NCI-H2227 (cell line): Measurements from ENCODE around the gene PATJ.
"Not testable (repeated sequence)": the region's sequence is repeated elsewhere in the genome, so short reads cannot be mapped to it uniquely, and the experiment has no call there.

Experiments used
- DNase-seq: peaks from one replicate; lab custom pipeline; 2025; ENCODE audit not compliant: unreplicated experiment; lab: John Stamatoyannopoulos, UW

PATJ gene

GRCh38 chr1:61746813-61747212 is 4.5 kb downstream of the PATJ start:
- DNase-seq = no peak

GRCh38 chr1:61748566-61748965 is 6.3 kb downstream of the PATJ start:
- DNase-seq = peak; percentile 18

- DNase-seq = no peak
Measured at GRCh38 chr1:61749574-61749973, 7.3 kb downstream of the PATJ start.

GRCh38 chr1:61752921-61753389 is 10.7 kb downstream of the PATJ start:
- DNase-seq = no peak

GRCh38 chr1:61753998-61754508 is 11.8 kb downstream of the PATJ start:
- DNase-seq = no peak

- no peak for DNase-seq
Measured at GRCh38 chr1:61754545-61754944, 12.3 kb downstream of the PATJ start.

- no peak for DNase-seq
Measured at GRCh38 chr1:61756773-61757172, 14.5 kb downstream of the PATJ start.

GRCh38 chr1:61757950-61758349 is 15.7 kb downstream of the PATJ start:
- no peak for DNase-seq

DNA sequence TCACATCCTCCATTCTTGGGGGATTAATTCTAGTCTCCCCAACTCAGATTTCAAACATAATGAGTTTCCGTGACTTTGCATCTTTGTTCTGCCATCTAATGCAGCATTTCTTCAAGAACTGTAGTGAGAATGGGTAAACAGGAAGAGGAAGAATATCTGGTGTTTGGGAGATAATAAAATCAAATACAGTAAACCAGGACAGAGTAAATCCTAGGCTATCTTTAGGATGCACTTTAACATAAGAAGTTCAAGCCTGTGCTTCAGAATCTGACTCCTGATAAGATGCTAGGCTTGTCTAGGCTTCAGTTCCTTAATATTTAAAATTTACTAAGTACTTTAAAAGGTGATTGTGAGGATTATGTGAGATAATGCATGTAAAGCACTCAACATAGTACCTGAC is 27.9 kb downstream of the PATJ start:
- no peak for DNase-seq

DNA sequence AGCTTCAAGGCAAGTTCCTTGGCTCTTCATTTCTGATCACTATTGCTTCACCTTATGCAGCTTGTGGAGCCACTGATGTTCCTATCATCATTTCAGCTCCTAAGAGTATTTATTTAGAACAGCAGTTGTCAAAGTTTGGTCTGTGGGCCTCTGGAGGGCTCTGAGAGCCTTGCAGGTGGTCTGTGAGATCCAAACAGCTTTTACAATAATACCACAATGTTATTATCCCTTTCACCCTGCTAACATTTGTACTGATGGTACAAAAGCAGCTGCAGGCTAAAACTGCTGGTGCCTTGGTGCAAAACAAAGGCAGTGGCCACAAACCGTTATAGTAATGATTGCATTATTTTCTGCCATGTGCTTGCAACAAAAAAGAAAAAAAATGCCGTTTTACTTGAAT is 33.8 kb downstream of the PATJ start:
- DNase-seq = peak; percentile 30

DNA sequence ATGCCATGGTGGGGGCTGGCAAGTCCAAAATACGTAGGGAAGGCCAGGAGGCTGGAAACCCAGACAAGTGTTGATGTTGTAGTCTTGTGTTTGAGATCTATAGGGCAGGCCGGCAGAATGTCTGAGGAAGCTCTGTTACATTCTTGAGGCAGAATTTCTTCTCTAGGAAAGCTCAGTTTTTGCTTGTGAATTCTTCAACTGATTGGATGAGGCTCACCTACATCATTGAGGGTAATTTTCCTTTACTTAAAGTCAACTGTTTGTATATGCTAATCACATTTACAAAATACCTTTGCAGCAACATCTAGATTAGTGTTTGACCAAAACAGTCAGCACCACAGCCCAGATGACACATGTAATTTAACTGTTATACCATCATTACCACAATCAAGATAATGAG is 37.0 kb downstream of the PATJ start:
- no peak for DNase-seq

DNA sequence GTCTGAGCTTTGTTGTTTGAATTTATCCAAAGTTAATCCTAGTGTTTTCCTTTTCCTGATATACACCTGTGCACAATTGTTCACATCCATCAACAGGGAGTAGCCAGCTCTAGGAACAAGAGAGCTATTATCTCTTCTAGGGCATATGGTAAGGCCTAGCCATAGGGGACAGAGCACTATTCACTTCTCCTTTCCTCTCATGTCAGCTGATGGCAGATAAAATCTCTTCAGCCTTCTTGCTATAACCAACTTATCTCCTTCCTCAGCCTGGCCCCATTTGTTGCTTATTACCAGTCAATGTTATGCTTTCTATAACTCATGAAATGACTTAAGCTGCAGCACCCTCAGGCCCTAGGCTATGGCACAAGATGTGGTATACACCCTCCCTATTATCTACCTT is 38.9 kb downstream of the PATJ start:
- no peak for DNase-seq

GRCh38 chr1:61782771-61783170 is 40.5 kb downstream of the PATJ start:
- no peak for DNase-seq

- no peak for DNase-seq
Measured at GRCh38 chr1:61784726-61785125, 42.4 kb downstream of the PATJ start.

DNA sequence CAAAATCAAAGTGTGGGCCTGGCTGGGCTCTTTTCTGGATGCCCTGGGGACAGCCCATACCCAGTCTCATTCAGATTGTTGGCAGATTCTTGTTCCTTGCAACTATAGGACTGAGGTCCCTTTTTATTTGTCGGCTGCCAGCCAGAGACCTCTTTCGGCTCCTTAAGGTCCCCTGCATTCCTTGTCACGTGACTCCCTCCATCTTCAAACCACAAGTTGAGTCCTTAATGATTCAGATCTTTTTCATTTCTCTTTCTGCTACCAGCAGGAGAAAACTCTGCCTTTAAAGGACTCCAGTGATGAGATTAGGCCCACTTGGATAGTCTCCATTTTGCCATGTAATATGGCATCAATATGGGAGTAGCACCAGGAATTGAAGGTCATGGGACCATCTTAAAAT is 48.6 kb downstream of the PATJ start:
- DNase-seq = no peak

DNA sequence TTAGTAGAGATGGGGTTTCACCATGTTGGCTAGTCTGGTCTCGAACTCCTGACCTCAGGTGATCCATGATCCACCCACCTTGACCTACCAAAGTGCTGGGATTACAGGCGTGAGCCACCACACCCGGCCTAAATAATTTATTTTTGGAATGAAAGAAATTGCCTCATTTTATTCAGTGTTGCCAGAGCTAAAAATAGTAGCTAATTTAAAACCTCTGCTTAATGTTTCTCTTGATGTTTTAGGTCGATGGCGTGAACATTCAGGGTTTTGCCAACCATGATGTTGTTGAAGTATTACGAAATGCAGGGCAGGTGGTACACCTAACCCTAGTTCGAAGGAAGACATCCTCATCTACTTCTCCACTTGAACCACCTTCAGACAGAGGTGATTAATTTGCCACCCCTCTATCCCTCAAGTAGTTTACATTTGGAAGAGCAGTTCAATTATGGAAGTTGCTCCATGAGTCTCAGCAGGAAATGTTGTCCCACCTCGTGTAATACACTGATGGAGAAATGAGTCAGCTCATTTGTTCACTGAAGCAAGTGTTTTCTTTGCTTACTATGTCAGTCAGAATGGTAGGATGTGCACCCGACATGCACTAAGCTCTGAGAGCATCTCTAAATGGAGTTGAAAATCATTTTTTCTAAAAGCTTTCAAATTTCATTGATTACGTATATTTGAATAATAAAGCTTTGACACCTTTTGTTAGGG is 54.9 kb downstream of the PATJ start:
- DNase-seq = no peak

GRCh38 chr1:61801047-61801446 is 58.8 kb downstream of the PATJ start:
- DNase-seq = not testable (repeated sequence)

GRCh38 chr1:61807606-61808140 is 65.4 kb downstream of the PATJ start:
- DNase-seq = no peak

DNA sequence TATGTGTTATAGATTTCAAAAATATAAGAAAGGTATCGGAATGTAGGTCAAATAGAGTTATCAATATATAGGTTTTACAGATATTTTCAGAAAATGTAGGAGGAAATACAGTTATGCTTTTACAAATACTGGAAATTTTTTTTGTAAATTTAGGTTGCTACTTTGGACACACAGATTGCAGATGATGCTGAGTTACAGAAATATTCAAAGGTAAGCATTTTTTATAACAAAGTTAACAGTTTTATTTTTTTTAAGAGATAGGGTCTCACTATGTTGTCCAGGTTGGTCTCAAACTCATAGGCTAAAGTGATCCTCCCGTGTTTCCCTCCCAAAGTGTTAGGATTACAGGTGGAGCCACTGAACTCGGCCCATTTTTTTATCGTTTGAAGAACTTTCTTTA is 66.0 kb downstream of the PATJ start:
- no peak for DNase-seq

DNA sequence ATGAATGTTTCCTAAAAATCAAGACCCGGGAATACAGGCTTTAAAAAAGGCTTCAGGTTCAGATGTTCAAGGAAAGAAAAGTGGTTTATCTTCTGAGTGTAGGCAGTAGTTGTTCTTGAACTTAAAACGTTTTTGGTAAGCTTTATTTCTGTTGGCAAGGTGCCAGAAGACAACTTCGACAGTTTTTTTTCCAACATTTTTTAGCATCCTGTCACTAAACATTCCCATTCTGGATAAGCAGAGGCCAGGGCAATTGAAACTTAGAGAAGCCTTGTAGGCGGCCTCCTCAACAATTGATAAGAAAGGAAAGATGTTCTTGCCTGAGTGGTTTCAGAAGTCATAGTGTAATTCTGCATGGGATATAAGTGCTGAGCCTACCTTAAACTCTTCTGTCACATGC is 66.7 kb downstream of the PATJ start:
- no peak for DNase-seq

DNA sequence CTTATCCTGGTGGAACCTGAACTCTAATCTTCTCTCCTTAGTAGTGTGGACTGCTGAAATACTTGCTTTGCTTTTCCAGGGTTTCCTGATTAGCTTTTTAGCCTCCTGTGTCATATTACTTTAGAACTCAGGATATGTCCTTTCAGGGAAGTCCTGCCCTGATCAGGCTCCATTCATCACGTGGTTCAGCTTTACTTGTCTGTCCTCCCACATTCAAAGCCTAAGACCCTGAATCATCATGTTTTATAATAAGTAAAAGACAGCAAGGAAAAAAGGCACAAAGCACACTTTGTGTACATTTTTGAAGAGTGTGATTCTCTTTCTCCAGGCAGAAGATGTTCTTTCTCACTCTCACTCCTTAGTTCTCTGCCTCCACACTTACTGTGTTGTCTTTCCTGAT is 70.6 kb downstream of the PATJ start:
- DNase-seq = no peak

GRCh38 chr1:61816191-61816590 is 73.9 kb downstream of the PATJ start:
- DNase-seq = no peak

- no peak for DNase-seq
Measured at GRCh38 chr1:61818992-61819391, 76.7 kb downstream of the PATJ start.
